Stimulated activated naive CD8-positive, alpha-beta T cell treated with anti-CD3 and anti-CD28 coated beads, Interleukin-15, Interleukin-2, amounts not matched to agents 100 ng/mL and 50 ng/mL, for 24 hours (primary cell): Measurements from ENCODE around the gene NACAD.

Experiments used
- H3K27ac Mint-ChIP-seq: one replicate; pipeline ENCODE4 v1.8.0; 2021; ENCODE audit warnings: mild to moderate bottlenecking, mixed read lengths
- H3K27me3 Mint-ChIP-seq: one replicate; pipeline ENCODE4 v1.8.0; 2021; ENCODE audit warnings: mixed read lengths
- H3K36me3 Mint-ChIP-seq: one replicate; pipeline ENCODE4 v1.8.0; 2021; ENCODE audit warnings: low read depth, mixed read lengths
- H3K4me1 Mint-ChIP-seq: one replicate; pipeline ENCODE4 v1.8.0; 2021; ENCODE audit warnings: low read depth, mixed read lengths
- H3K4me3 Mint-ChIP-seq: one replicate; pipeline ENCODE4 v1.8.0; 2021; ENCODE audit warnings: mild to moderate bottlenecking, mixed read lengths
- H3K9me3 Mint-ChIP-seq: one replicate; pipeline ENCODE4 v1.8.0; 2021; ENCODE audit warnings: mixed read lengths

NACAD gene

GRCh38 chr7:45065031-45065995 is 23.5 kb downstream of the NACAD start:
- no peak overlapping the region for H3K4me3 Mint-ChIP-seq
- H3K4me1 Mint-ChIP-seq = peaks cover 44% of the 10 kb centered on the region
- H3K27ac Mint-ChIP-seq = peak overlapping the region; percentile 61
- H3K27me3 Mint-ChIP-seq = no peaks in the 10 kb centered on the region
- H3K36me3 Mint-ChIP-seq = peaks cover 48% of the 10 kb centered on the region
- no peaks in the 10 kb centered on the region for H3K9me3 Mint-ChIP-seq

DNA sequence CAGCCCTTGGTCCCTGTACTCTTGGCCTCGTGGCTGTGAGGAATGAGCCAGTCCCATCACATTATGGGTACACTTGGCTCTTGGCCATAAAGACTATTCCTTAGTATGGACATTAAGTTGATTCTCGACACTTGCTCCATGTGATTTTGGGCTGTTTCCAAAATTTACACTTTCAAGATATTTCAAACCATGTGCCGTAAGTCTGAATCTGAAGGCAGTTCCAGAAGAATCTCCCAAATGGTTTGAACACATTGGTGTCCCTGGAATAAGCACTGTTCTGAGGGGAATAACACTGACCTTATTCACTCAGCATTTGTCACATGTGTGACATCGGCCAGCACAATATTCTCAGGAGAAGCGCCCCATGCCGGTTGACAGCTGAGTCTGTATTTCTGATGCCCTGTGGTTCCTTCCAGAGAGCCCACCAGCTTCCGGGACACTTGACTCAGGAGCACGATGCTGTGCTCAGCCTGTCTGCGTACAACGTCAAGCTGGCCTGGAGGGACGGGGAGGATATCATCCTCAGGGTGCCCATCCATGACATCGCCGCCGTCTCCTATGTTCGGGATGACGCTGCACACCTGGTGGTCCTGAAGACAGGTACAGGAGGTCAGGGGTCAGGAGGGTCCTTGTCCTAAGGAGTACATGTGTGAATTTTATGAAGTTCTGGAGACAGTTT is 24.6 kb downstream of the NACAD start:
- peak overlapping the region; percentile 45 for H3K27ac Mint-ChIP-seq
- H3K4me1 Mint-ChIP-seq = peaks cover 54% of the 10 kb centered on the region
- H3K27me3 Mint-ChIP-seq = no peaks in the 10 kb centered on the region
- H3K4me3 Mint-ChIP-seq = no peak overlapping the region
- H3K36me3 Mint-ChIP-seq = peaks cover 51% of the 10 kb centered on the region
- H3K9me3 Mint-ChIP-seq = no peaks in the 10 kb centered on the region

DNA sequence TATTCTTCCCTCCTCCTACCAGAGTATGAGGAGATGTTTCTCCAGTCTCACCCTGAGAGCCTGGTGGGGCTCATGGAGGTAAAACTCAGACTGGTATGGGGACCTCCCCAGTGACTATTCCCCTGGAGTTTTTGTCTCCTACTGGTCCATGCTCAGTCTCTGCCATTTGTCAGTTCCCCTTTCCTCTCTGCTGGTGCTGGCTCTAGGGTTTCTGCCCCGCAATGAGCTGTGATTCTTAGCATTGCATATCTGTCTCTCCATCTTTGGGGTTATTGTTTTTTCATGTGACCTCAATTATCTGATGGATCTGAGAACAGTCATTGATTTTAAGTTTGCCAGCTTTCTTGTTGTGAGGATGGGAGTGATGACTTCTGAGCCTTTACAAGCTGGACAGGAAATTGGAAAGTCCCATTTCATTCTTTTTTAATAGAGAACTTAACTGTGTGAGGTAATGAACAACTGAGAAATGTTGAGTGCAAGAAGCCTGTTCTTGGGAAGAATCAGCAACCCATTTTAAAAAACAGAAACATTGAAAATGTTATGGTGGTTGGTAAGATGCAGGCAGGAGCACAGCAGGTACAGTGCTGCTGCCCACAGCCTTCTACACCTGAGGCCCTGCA is 26.9 kb downstream of the NACAD start:
- Mint-ChIP-seq H3K36me3 (peaks cover 57% of the 10 kb centered on the region), H3K4me1 (peaks cover 63% of the 10 kb centered on the region), H3K9me3 (peaks cover 4% of the 10 kb centered on the region), H3K27ac (peak overlapping the region; percentile 34), H3K27me3 (no peaks in the 10 kb centered on the region), H3K4me3 (no peak overlapping the region)

DNA sequence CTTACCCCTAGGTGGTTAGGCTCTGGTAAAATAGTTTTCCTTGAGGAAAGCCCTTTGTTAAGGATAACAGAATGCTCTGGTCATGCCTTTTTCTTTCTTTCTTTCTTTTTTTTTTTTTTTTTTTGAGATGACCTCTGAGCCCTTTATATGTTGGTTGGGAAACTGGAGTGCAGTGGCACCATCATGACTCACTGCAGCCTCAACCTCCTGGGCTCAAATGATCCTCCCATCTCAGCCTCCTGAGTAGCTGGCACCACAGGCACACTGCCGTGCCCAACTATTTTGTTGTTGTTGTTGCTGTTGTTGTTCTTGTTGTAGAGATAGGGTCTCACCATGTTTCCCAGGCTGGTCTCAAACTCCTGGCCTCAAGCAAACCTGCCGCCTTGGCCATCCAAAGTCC is 27.4 kb downstream of the NACAD start:
- Mint-ChIP-seq H3K4me3 (no peak overlapping the region), H3K36me3 (peaks cover 58% of the 10 kb centered on the region), H3K27ac (peak overlapping the region; percentile 34), H3K27me3 (no peaks in the 10 kb centered on the region), H3K4me1 (peaks cover 68% of the 10 kb centered on the region), H3K9me3 (peaks cover 4% of the 10 kb centered on the region)

DNA sequence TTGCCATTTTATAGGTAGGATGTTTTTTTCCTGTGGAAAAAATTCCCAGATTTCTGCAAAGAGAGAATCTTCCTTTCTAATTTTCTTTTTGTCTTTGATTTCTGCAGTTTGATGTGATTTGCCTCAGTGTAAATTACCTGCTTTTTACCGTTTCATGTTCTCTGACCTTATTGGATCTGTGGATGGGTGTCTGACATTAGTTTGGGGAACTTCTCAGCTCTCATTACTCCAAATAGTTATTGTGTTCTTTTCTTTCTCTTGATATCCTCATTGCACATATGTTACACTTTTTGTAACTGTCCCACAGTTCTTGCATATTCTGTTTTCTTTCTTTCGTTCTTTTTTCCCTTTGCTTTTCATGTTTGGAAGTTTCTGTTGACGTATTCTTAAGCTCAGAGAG is 28.5 kb downstream of the NACAD start:
- H3K9me3 Mint-ChIP-seq = peaks cover 4% of the 10 kb centered on the region
- H3K36me3 Mint-ChIP-seq = peaks cover 60% of the 10 kb centered on the region
- H3K27me3 Mint-ChIP-seq = no peaks in the 10 kb centered on the region
- H3K4me1 Mint-ChIP-seq = peaks cover 77% of the 10 kb centered on the region
- H3K4me3 Mint-ChIP-seq = no peak overlapping the region
- H3K27ac Mint-ChIP-seq = peak overlapping the region; percentile 27

- H3K36me3 Mint-ChIP-seq = peaks cover 47% of the 10 kb centered on the region
- H3K4me3 Mint-ChIP-seq = no peak overlapping the region
- no peaks in the 10 kb centered on the region for H3K27me3 Mint-ChIP-seq
- peak overlapping the region; percentile 24 for H3K27ac Mint-ChIP-seq
- H3K4me1 Mint-ChIP-seq = peaks cover 79% of the 10 kb centered on the region
- H3K9me3 Mint-ChIP-seq = peaks cover 4% of the 10 kb centered on the region
These were observed 30.9 kb downstream of the NACAD start for GRCh38 chr7:45057878-45058277.

- peak overlapping the region; percentile 30 for H3K27ac Mint-ChIP-seq
- H3K36me3 Mint-ChIP-seq = peaks cover 44% of the 10 kb centered on the region
- H3K4me1 Mint-ChIP-seq = peaks cover 65% of the 10 kb centered on the region
- H3K9me3 Mint-ChIP-seq = peaks cover 4% of the 10 kb centered on the region
- H3K27me3 Mint-ChIP-seq = no peaks in the 10 kb centered on the region
- no peak overlapping the region for H3K4me3 Mint-ChIP-seq
These were observed 33.1 kb downstream of the NACAD start for GRCh38 chr7:45055594-45056219.

GRCh38 chr7:45055016-45055415 is 33.8 kb downstream of the NACAD start:
- Mint-ChIP-seq H3K4me1 (peaks cover 65% of the 10 kb centered on the region), H3K27me3 (no peaks in the 10 kb centered on the region), H3K27ac (peak overlapping the region; percentile 13), H3K4me3 (no peak overlapping the region), H3K36me3 (peaks cover 44% of the 10 kb centered on the region), H3K9me3 (peaks cover 4% of the 10 kb centered on the region)

- no peak overlapping the region for H3K4me3 Mint-ChIP-seq
- peaks cover 61% of the 10 kb centered on the region for H3K4me1 Mint-ChIP-seq
- no peaks in the 10 kb centered on the region for H3K27me3 Mint-ChIP-seq
- H3K27ac Mint-ChIP-seq = peak overlapping the region; percentile 13
- peaks cover 47% of the 10 kb centered on the region for H3K36me3 Mint-ChIP-seq
- peaks cover 4% of the 10 kb centered on the region for H3K9me3 Mint-ChIP-seq
These were observed 34.3 kb downstream of the NACAD start for GRCh38 chr7:45054442-45054841.

- Mint-ChIP-seq H3K27me3 (no peaks in the 10 kb centered on the region), H3K9me3 (peaks cover 4% of the 10 kb centered on the region), H3K27ac (no peak overlapping the region), H3K36me3 (peaks cover 47% of the 10 kb centered on the region), H3K4me3 (no peak overlapping the region), H3K4me1 (peaks cover 64% of the 10 kb centered on the region)
These were observed 34.8 kb downstream of the NACAD start for GRCh38 chr7:45053941-45054340.

DNA sequence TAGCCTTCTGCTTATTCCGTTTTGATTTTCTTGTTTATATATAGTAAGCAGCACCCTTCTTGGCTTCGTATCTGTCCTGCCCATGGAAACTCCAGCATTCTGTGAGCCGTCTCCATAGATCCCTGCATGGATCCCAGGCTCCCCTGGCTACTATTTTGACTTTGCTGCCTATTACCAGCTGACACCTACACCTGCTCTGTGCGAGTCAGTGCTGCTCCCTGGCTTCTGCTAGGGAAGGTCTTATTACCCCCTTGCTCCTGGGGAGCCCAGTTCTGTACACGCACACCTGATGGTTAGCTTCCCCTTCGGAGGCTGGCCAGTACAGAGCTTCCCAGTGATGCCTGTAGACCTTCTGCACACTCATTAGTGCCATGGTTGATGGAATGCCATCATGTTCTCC is 35.4 kb downstream of the NACAD start:
- no peaks in the 10 kb centered on the region for H3K27me3 Mint-ChIP-seq
- H3K9me3 Mint-ChIP-seq = peaks cover 4% of the 10 kb centered on the region
- H3K36me3 Mint-ChIP-seq = peaks cover 50% of the 10 kb centered on the region
- peaks cover 67% of the 10 kb centered on the region for H3K4me1 Mint-ChIP-seq
- H3K27ac Mint-ChIP-seq = no peak overlapping the region
- H3K4me3 Mint-ChIP-seq = no peak overlapping the region

GRCh38 chr7:45052011-45052410 is 36.8 kb downstream of the NACAD start:
- Mint-ChIP-seq H3K36me3 (peaks cover 48% of the 10 kb centered on the region), H3K27ac (peak overlapping the region; percentile 61), H3K27me3 (no peaks in the 10 kb centered on the region), H3K9me3 (no peaks in the 10 kb centered on the region), H3K4me1 (peaks cover 62% of the 10 kb centered on the region), H3K4me3 (no peak overlapping the region)

- Mint-ChIP-seq H3K27me3 (no peaks in the 10 kb centered on the region), H3K27ac (peak overlapping the region; percentile 17), H3K4me1 (peaks cover 49% of the 10 kb centered on the region), H3K4me3 (no peak overlapping the region), H3K9me3 (no peaks in the 10 kb centered on the region), H3K36me3 (peaks cover 52% of the 10 kb centered on the region)
These were observed 38.6 kb downstream of the NACAD start for GRCh38 chr7:45050198-45050597.

GRCh38 chr7:45048748-45049147 is 40.0 kb downstream of the NACAD start:
- peaks cover 57% of the 10 kb centered on the region for H3K36me3 Mint-ChIP-seq
- H3K4me1 Mint-ChIP-seq = peaks cover 52% of the 10 kb centered on the region
- H3K27me3 Mint-ChIP-seq = no peaks in the 10 kb centered on the region

More at GRCh38 chr7:45048748-45049147, 40.0 kb downstream of the NACAD start:
- H3K4me3 Mint-ChIP-seq = no peak overlapping the region
- H3K9me3 Mint-ChIP-seq = no peaks in the 10 kb centered on the region
- H3K27ac Mint-ChIP-seq = peak overlapping the region; percentile 31
